Measurements from ENCODE around the gene BORCS5. TPM values are rescaled to one million over a fixed set of nuclear protein-coding genes. Genes with fewer than 3 reads are reported as not detected.
"Not testable (repeated sequence)": the region's sequence is repeated elsewhere in the genome, so short reads cannot be mapped to it uniquely, and the experiment has no call there.

Gene BORCS5
- total RNA-seq, 1 experiment from 2014 or later = 25.7 TPM

- Mint-ChIP-seq H3K36me3 (ENCODE audit: insufficient read depth, unreplicated experiment) (peaks cover 42% of the 10 kb centered on the region), H3K4me3 (ENCODE audit: unreplicated experiment) (no peak overlapping the region), H3K27ac (ENCODE audit: unreplicated experiment) (peak overlapping the region; percentile 10), H3K4me1 (ENCODE audit: low read depth, unreplicated experiment) (peaks cover 15% of the 10 kb centered on the region), H3K9me3 (ENCODE audit: unreplicated experiment) (no peaks in the 10 kb centered on the region), H3K27me3 (ENCODE audit: insufficient read depth, unreplicated experiment) (no peaks in the 10 kb centered on the region)
- no peaks in the 10 kb centered on the region for H3K9me3 ChIP-seq
- intact Hi-C loops (cut with micrococcal nuclease; ENCODE audit: unreplicated experiment) = loop anchor here (10.0 kb wide), 1 partner anchor 155 kb away; no protein-coding TSS in a partner anchor
- no peak overlapping the region for H3K4me3 ChIP-seq (ENCODE audit: low read depth, low read length)
- H3K27me3 ChIP-seq (replicated peaks; ENCODE audit: control insufficient read depth, insufficient read depth, low read length) = no peaks in the 10 kb centered on the region
- no peak for DNase-seq
- BruUV-seq (replicated peaks) = no TSS peak
- TF ChIP-seq, protein P1, sequence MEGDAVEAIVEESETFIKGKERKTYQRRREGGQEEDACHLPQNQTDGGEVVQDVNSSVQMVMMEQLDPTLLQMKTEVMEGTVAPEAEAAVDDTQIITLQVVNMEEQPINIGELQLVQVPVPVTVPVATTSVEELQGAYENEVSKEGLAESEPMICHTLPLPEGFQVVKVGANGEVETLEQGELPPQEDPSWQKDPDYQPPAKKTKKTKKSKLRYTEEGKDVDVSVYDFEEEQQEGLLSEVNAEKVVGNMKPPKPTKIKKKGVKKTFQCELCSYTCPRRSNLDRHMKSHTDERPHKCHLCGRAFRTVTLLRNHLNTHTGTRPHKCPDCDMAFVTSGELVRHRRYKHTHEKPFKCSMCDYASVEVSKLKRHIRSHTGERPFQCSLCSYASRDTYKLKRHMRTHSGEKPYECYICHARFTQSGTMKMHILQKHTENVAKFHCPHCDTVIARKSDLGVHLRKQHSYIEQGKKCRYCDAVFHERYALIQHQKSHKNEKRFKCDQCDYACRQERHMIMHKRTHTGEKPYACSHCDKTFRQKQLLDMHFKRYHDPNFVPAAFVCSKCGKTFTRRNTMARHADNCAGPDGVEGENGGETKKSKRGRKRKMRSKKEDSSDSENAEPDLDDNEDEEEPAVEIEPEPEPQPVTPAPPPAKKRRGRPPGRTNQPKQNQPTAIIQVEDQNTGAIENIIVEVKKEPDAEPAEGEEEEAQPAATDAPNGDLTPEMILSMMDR (IDR thresholded peaks at IDR 0.05; ENCODE audit: insufficient read depth in 1 of 2, low read depth in 1 of 2, low read length in 1 of 2, severe bottlenecking in 1 of 2, unreplicated experiment in 1 of 2) = no peak
- no peaks in the 10 kb centered on the region; the same call in 1 of the 2 replicates for H3K36me3 ChIP-seq (ENCODE audit: control insufficient read depth, insufficient read depth, low read length)
- peaks cover 9% of the 10 kb centered on the region for H3K4me1 ChIP-seq
- CTCF ChIA-PET = no interaction called here
- POLR2A ChIA-PET = no interaction called here
Measured at GRCh38 chr12:12499909-12500604, 143.2 kb downstream of the BORCS5 start.

DNA sequence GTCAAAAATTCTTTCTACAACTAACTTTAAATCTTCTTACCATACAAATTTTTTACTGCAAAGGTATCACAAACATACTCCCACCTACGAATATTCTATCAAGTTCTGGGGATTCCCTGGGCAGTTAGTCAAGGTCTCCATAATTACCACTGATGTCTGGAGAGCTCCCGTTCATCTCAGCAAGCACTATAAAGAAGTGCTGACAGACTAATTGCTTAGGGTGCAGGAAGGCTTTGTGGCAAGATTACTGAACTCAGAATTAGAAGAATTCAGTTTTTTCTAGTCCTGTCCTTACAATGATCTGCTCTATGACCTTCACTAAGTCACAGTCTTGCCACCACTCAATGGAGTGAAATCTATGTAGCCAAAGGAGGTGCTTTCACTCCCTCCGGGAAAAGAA lies 144.2 kb downstream of the BORCS5 start:
- intact Hi-C loops (cut with micrococcal nuclease; ENCODE audit: unreplicated experiment) = loop anchor here (10.0 kb wide), 1 partner anchor 154 kb away; no protein-coding TSS in a partner anchor
- no peaks in the 10 kb centered on the region for H3K9me3 ChIP-seq
- Mint-ChIP-seq H3K27ac (ENCODE audit: unreplicated experiment) (no peak overlapping the region), H3K4me1 (ENCODE audit: low read depth, unreplicated experiment) (peaks cover 26% of the 10 kb centered on the region), H3K4me3 (ENCODE audit: unreplicated experiment) (no peak overlapping the region), H3K27me3 (ENCODE audit: insufficient read depth, unreplicated experiment) (no peaks in the 10 kb centered on the region), H3K36me3 (ENCODE audit: insufficient read depth, unreplicated experiment) (peaks cover 42% of the 10 kb centered on the region), H3K9me3 (ENCODE audit: unreplicated experiment) (no peaks in the 10 kb centered on the region)
- DNase-seq = no peak
- H3K27me3 ChIP-seq (replicated peaks; ENCODE audit: control insufficient read depth, insufficient read depth, low read length) = no peaks in the 10 kb centered on the region
- H3K4me1 ChIP-seq = peaks cover 19% of the 10 kb centered on the region
- POLR2A ChIA-PET = no interaction called here
- TF ChIP-seq, protein P1 (IDR thresholded peaks at IDR 0.05; ENCODE audit: insufficient read depth in 1 of 2, low read depth in 1 of 2, low read length in 1 of 2, severe bottlenecking in 1 of 2, unreplicated experiment in 1 of 2) = no peak
- no TSS peak for BruUV-seq (replicated peaks)
- H3K4me3 ChIP-seq (ENCODE audit: low read depth, low read length) = no peak overlapping the region
- no peaks in the 10 kb centered on the region; the same call in 1 of the 2 replicates for H3K36me3 ChIP-seq (ENCODE audit: control insufficient read depth, insufficient read depth, low read length)
- CTCF ChIA-PET = no interaction called here

DNA sequence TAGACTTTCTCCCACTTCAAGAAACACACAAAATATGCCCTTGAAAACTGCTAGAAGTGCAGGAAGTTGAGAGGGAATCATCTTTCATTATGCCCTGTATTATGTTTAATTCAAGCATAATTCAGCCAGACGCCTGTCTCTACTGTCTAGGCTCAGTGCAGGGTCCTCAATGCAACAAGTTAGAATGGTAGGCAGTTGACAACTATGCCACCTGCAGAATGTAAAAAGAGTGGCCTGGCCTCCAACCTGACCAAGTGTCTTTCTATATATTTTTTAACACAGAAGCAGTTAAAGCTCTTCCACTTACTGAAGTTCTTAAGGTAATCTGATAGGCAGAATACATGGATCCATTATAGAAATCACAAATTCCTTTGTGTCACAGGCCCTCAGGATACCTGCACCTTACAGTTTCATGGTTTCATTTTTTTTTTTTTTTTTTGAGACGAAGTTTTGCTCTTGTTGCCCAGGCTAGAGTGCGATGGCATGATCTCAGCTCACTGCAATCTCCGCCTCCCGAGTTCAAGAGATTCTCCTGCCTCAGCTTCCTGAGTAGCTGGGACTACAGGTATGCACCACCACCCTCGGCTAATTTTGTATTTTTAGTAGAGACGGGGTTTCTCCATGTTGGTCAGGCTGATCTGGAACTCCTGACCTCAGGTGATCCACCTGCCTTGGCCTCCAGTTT lies 145.4 kb downstream of the BORCS5 start:
- BruUV-seq (replicated peaks); POLR2A ChIA-PET; H3K9me3 ChIP-seq; CTCF ChIA-PET; DNase-seq; H3K36me3 ChIP-seq (ENCODE audit: control insufficient read depth, insufficient read depth, low read length); H3K4me3 Mint-ChIP-seq (ENCODE audit: unreplicated experiment); H3K9me3 Mint-ChIP-seq (ENCODE audit: unreplicated experiment); H3K27me3 ChIP-seq (replicated peaks; ENCODE audit: control insufficient read depth, insufficient read depth, low read length); H3K27me3 Mint-ChIP-seq (ENCODE audit: insufficient read depth, unreplicated experiment); H3K4me3 ChIP-seq (ENCODE audit: low read depth, low read length): not testable (repeated sequence)
- intact Hi-C loops (cut with micrococcal nuclease; ENCODE audit: unreplicated experiment) = loop anchor here (10.0 kb wide), 1 partner anchor 153 kb away; no protein-coding TSS in a partner anchor
- Mint-ChIP-seq H3K27ac (ENCODE audit: unreplicated experiment) (peak overlapping the region; percentile 68), H3K36me3 (ENCODE audit: insufficient read depth, unreplicated experiment) (peaks cover 42% of the 10 kb centered on the region), H3K4me1 (ENCODE audit: low read depth, unreplicated experiment) (peaks cover 36% of the 10 kb centered on the region)
- H3K4me1 ChIP-seq = peaks cover 31% of the 10 kb centered on the region

All from Caco-2 (cell line).